IPS-18c (cell line): ENCODE results near the gene MARCO.
"Not testable (repeated sequence)": the region's sequence is repeated elsewhere in the genome, so short reads cannot be mapped to it uniquely, and the experiment has no call there.

ENCODE experiments used
- H3K4me3 ChIP-seq: 2 replicates; pipeline ENCODE4 v1.7.0; 2013; ENCODE audit warnings: low read depth, mild to moderate bottlenecking, low read length, moderate library complexity; ENCODE audit not compliant: insufficient read depth
- H3K9me3 ChIP-seq: one replicate; pipeline ENCODE4 v1.6.1; 2013; ENCODE audit warnings: mild to moderate bottlenecking, low read length, moderate library complexity; ENCODE audit not compliant: control insufficient read depth, insufficient read depth

The MARCO gene

GRCh38 chr2:118987886-118988285 lies 45.9 kb downstream of the MARCO start:
- Histone ChIP-seq H3K9me3 (no peaks in the 10 kb centered on the region), H3K4me3 (no peak overlapping the region)

- no peaks in the 10 kb centered on the region for H3K9me3 ChIP-seq
Measured at GRCh38 chr2:118988706-118989105, 46.7 kb downstream of the MARCO start.

DNA sequence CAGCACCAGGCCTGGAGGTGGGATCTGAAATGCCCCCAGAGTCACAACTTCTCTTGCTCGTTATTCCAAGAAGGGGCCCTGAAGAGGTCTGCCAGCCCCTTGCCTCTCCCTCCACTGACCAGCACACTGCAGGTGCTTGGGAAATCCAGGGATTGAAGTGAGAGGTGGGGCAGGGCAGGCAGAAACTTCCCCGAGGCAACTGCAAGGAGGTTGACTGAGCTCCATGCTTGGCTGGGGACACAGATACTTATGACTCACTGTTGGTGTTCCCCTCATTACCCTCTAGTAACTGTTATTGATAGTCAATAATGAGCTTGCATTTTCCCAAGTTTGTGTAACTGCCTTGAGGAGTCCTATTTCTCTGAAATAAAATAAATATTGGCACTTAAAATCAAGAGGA lies 47.5 kb downstream of the MARCO start:
- no peak overlapping the region for H3K4me3 ChIP-seq
- no peaks in the 10 kb centered on the region for H3K9me3 ChIP-seq

More at GRCh38 chr2:118988706-118989105, 46.7 kb downstream of the MARCO start:
- no peak overlapping the region for H3K4me3 ChIP-seq

DNA sequence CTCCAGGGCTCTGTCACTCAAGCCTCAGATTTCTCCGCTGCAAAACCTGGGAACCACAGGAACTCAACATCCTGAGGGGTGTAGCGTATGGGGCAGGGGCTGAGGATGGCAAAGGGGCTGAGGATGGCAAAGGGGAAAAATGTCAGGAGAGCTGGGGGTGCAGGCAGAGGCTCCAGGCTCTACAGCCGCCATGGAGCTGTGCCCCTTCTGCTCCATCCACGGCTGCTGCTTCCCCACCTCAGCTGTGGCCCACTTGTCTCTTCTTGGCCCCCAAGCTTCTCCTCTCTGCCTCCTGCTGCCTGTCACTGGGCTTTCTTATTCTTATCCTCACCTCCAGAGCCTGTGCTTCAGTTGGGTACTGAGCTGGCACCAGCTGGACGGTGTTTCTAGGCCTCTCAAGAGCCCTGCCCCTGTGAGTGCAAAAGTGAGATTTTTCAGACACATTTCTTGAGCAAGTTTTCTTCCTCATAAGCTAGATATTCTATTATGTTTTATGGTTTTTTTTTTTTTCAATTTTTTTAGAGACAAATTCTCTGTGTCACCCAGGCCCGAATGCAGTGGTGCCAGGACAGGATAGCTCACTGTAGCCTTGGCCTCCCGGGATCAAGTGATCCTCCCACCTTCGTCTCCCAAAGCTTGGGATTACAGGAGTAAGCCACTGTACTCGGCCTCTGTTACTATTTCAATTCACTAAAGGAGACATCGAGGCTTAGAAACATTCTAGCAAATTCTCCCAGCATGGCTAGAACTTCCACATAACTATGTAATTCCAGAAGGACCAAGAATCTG lies 49.0 kb downstream of the MARCO start:
- Histone ChIP-seq H3K4me3 (no peak overlapping the region), H3K9me3 (no peaks in the 10 kb centered on the region)

- H3K4me3 ChIP-seq, result no peak overlapping the region
- no peaks in the 10 kb centered on the region for H3K9me3 ChIP-seq
Measured at GRCh38 chr2:118991554-118991953, 49.6 kb downstream of the MARCO start.

DNA sequence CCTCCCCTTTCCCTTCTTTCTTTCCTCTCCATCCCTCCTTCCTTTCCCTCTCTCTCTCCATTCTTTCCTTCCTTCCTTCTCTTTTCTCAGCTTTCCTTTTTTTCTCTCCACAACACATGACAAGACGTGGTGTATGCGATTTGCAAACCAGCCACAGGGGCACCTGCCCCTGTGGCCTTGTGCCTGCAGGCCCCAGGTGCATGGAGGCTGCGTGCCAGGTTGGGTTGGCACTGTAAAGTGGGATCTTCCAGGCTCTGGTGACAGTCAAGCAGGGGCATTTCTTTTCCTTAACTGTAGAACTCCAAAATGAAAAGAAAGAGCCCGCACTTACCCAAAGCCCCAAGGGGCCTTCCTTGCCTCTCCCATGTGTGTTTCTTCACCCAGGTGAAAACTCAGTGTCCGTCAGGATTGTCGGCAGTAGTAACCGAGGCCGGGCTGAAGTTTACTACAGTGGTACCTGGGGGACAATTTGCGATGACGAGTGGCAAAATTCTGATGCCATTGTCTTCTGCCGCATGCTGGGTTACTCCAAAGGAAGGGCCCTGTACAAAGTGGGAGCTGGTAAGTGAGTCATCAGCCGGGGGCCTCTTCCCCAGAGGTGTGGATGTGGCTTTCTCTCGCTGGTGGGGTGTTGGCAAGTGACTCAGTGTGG lies 50.9 kb downstream of the MARCO start:
- no peaks in the 10 kb centered on the region for H3K9me3 ChIP-seq
- H3K4me3 ChIP-seq, result no peak overlapping the region

DNA sequence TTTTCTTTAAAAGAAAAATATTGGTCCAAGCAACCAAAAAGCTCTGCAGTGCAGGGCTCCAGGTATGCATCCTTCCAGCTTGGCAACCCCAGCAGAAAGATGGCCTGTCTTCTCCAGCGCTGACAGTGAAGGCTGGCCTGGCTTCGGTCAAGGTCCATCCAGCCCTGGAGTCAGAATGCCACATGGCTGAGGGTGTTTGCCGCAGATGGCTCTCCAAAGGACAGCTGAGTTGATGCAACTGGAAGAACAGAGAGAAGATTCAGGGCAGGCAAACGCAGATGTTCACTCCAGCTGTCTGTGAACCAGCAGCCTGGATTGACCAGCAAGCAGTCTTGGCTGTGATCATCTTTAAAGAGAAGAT lies 51.4 kb downstream of the MARCO start:
- Histone ChIP-seq H3K9me3 (no peaks in the 10 kb centered on the region), H3K4me3 (no peak overlapping the region)

- H3K4me3 ChIP-seq, result no peak overlapping the region
- no peaks in the 10 kb centered on the region for H3K9me3 ChIP-seq
Measured at GRCh38 chr2:118994172-118994700, 52.2 kb downstream of the MARCO start.

GRCh38 chr2:118994778-118995177 lies 52.8 kb downstream of the MARCO start:
- H3K4me3 ChIP-seq, result no peak overlapping the region
- H3K9me3 ChIP-seq, result no peaks in the 10 kb centered on the region

DNA sequence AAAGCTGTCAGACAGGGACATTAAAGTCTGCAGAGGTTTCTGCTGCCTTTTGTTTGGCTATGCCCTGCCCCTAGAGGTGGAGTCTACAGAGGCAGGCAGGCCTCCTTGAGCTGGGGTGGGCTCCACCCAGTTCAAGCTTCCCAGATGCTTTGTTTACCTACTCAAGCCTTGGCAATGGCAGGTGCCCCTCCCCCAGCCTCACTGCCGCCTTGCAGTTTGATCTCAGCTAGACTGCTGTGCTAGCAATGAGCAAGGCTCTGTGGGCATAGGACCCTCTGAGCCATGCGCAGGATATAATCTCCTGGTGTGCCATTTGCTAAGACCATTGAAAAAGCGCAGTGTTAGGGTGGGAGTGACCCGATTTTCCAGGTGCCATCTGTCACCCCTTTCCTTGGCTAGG lies 61.9 kb downstream of the MARCO start:
- not testable (repeated sequence) for H3K4me3 ChIP-seq, H3K9me3 ChIP-seq

DNA sequence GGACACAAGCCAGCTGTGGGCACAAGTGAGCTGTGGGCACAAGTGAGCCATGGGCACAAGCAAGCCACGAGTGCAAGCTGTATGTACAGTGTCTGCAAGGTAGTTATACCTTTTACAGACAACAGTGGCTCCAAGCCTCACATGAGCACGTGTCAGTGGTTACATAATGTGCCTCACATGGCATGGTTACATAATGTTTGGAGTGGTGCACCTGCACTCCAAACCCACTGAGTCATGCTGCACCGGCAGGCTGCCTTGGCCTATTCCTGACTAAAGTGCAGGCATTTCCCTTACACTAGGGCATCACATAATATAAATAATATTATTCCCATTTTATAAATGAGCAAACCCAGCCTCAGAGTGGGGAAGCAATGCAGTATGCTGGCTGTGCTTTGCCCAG lies 62.6 kb downstream of the MARCO start:
- H3K4me3 ChIP-seq, result no peak overlapping the region
- no peaks in the 10 kb centered on the region for H3K9me3 ChIP-seq

GRCh38 chr2:119005051-119005450 lies 63.1 kb downstream of the MARCO start:
- no peaks in the 10 kb centered on the region for H3K9me3 ChIP-seq
- no peak overlapping the region for H3K4me3 ChIP-seq

GRCh38 chr2:119005555-119005954 lies 63.6 kb downstream of the MARCO start:
- H3K9me3 ChIP-seq, result no peaks in the 10 kb centered on the region
- no peak overlapping the region for H3K4me3 ChIP-seq

DNA sequence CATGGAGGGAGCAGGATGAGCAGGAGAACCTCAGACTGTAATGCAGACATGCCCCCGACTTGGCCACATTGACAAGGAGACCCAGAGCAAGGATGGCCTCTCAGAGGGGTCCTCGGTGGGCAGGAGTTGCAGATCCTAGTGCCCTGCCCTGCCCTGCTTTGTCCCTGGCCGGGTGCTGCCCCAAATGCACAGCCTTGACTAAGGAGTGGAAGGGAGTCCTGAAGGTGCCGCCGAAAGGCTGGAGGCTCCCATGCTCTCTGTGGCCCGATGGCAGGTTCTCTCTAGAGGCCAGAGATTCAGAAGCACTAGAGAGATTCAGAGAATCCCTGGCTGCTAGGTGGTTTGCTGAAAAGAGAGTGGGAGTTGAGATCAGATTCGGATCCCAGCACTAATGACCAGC lies 64.4 kb downstream of the MARCO start:
- H3K9me3 ChIP-seq, result no peaks in the 10 kb centered on the region
- H3K4me3 ChIP-seq, result no peak overlapping the region

- H3K9me3 ChIP-seq, result no peaks in the 10 kb centered on the region
- no peak overlapping the region for H3K4me3 ChIP-seq
Measured at GRCh38 chr2:119008108-119008507, 66.1 kb downstream of the MARCO start.

- H3K4me3 ChIP-seq, result no peak overlapping the region
- H3K9me3 ChIP-seq, result no peaks in the 10 kb centered on the region
Measured at GRCh38 chr2:119009110-119009509, 67.1 kb downstream of the MARCO start.

- H3K9me3 ChIP-seq, result no peaks in the 10 kb centered on the region
- no peak overlapping the region for H3K4me3 ChIP-seq
Measured at GRCh38 chr2:119010336-119010735, 68.3 kb downstream of the MARCO start.

- Histone ChIP-seq H3K4me3 (0 out of 2 replicates have a peak overlapping the region, but pooled peaks have one; percentile 15), H3K9me3 (no peaks in the 10 kb centered on the region)
Measured at GRCh38 chr2:119011162-119011909, 69.3 kb downstream of the MARCO start.
